ENCODE results near the gene SESN1. TPM values are rescaled to one million over a fixed set of nuclear protein-coding genes. Genes with fewer than 3 reads are reported as not detected.

Gene SESN1
- total and polyA plus RNA-seq, 9 of the 15 experiments (the other 6 are each of a cell fraction or from before 2014, with no cell fraction given), result 3.1 to 13.0 (median 7.4) TPM

- no peak for TF ChIP-seq MEF2D (tag; conservative IDR thresholded peaks at IDR 0.05; ENCODE audit: low read depth)
- TF ChIP-seq PTTG1 (tag; IDR thresholded peaks at IDR 0.05; ENCODE audit: low read depth), result no peak
- no peak for TF ChIP-seq CREB3 (tag; conservative IDR thresholded peaks at IDR 0.05; ENCODE audit: low read depth)
- no peak for TF ChIP-seq LARP7 (IDR thresholded peaks at IDR 0.05)
- no peak for TF ChIP-seq CEBPG (CRISPR knock-in tag; IDR thresholded peaks at IDR 0.05)
- no peak for TF ChIP-seq CEBPG (tag; conservative IDR thresholded peaks at IDR 0.05 in 1 of 2, IDR thresholded peaks at IDR 0.05 in 1 of 2)
- no peak for TF ChIP-seq ZNF77 (CRISPR knock-in tag; IDR thresholded peaks at IDR 0.05)
- peak in 1 of 2 experiments; percentile 44; a peak in 1 of 4 replicates for TF ChIP-seq RCOR1 (IDR thresholded peaks at IDR 0.05; ENCODE audit: borderline replicate concordance in 1 of 2, low read depth in 2 of 2, low read length in 2 of 2)
- TF ChIP-seq ZBTB34 (CRISPR knock-in tag; IDR thresholded peaks at IDR 0.05), result no peak
- no peak for TF ChIP-seq ZNF695 (CRISPR knock-in tag; IDR thresholded peaks at IDR 0.05)
- TF ChIP-seq PCBP2 (IDR thresholded peaks at IDR 0.05; ENCODE audit: low read depth, low read length, poor library complexity, severe bottlenecking), result no peak
- peak; percentile 28 for TF ChIP-seq PRDM10 (IDR thresholded peaks at IDR 0.05; ENCODE audit: partially characterized antibody)
- TF ChIP-seq POLR2H (tag; IDR thresholded peaks at IDR 0.05; ENCODE audit: low read depth), result no peak
- TF ChIP-seq DDX20 (tag; IDR thresholded peaks at IDR 0.05; ENCODE audit: low read depth), result no peak
- no peak for TF ChIP-seq KLF13 (tag; IDR thresholded peaks at IDR 0.05; ENCODE audit: borderline replicate concordance, low read depth)
- no peak for TF ChIP-seq SAFB (IDR thresholded peaks at IDR 0.05; ENCODE audit: borderline replicate concordance, low read depth, low read length)
- no peak for TF ChIP-seq STAT5B (CRISPR knock-in tag; IDR thresholded peaks at IDR 0.05)
- TF ChIP-seq PHB2 (IDR thresholded peaks at IDR 0.05; ENCODE audit: low read depth), result no peak
- peak; percentile 65 for TF ChIP-seq SP2 (IDR thresholded peaks at IDR 0.05; ENCODE audit: extremely low read depth, low read depth, low read length, poor library complexity, severe bottlenecking)
- no peak for TF ChIP-seq ATF3 (IDR thresholded peaks at IDR 0.05)
- TF ChIP-seq ATF3 (CRISPR knock-in tag; conservative IDR thresholded peaks at IDR 0.05), result no peak
Measured at GRCh38 chr6:109009236-109009961, 85.2 kb downstream of the SESN1 start (continued).
